ENCODE measurements around the gene MAP1B. TPM values are rescaled to one million over a fixed set of nuclear protein-coding genes. Genes with fewer than 3 reads are reported as not detected.

Gene MAP1B
- total RNA-seq, 1 experiment from 2014 or later, result 163 TPM

GRCh38 chr5:72224946-72225463 lies 117.7 kb downstream of the MAP1B start:
- CTCF ChIA-PET, result no interaction called here
- H4K20me1 ChIP-seq (ENCODE audit: insufficient read depth), result no peaks in the 10 kb centered on the region
- intact Hi-C loops (cut with micrococcal nuclease; ENCODE audit: unreplicated experiment), result no loop called here

GRCh38 chr5:72225741-72226140 lies 118.5 kb downstream of the MAP1B start:
- Histone ChIP-seq H4K20me1 (ENCODE audit: insufficient read depth) (no peaks in the 10 kb centered on the region), H3K27ac (no peak overlapping the region), H3K9me2 (ENCODE audit: insufficient read depth) (no peaks in the 10 kb centered on the region), H3K4me1 (replicated peaks; ENCODE audit: insufficient read depth) (no peaks in the 10 kb centered on the region), H3K4me3 (no peak overlapping the region), H3K36me3 (ENCODE audit: low read depth) (peaks cover 33% of the 10 kb centered on the region), H3K79me2 (ENCODE audit: low read depth) (no peaks in the 10 kb centered on the region), H3K9me3 (ENCODE audit: insufficient read depth, low read depth) (no peaks in the 10 kb centered on the region), H2AFZ (no peak overlapping the region), H3K27me3 (ENCODE audit: insufficient read depth, low read depth) (no peaks in the 10 kb centered on the region), H3K4me2 (no peak overlapping the region), H3F3A (ENCODE audit: insufficient read depth, low read depth) (no peaks in the 10 kb centered on the region)
- no peak for TF ChIP-seq EZH2 (IDR thresholded peaks at IDR 0.05; ENCODE audit: low read depth)
- TF ChIP-seq, protein P1, sequence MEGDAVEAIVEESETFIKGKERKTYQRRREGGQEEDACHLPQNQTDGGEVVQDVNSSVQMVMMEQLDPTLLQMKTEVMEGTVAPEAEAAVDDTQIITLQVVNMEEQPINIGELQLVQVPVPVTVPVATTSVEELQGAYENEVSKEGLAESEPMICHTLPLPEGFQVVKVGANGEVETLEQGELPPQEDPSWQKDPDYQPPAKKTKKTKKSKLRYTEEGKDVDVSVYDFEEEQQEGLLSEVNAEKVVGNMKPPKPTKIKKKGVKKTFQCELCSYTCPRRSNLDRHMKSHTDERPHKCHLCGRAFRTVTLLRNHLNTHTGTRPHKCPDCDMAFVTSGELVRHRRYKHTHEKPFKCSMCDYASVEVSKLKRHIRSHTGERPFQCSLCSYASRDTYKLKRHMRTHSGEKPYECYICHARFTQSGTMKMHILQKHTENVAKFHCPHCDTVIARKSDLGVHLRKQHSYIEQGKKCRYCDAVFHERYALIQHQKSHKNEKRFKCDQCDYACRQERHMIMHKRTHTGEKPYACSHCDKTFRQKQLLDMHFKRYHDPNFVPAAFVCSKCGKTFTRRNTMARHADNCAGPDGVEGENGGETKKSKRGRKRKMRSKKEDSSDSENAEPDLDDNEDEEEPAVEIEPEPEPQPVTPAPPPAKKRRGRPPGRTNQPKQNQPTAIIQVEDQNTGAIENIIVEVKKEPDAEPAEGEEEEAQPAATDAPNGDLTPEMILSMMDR (conservative IDR thresholded peaks at IDR 0.05), result no peak
- BruUV-seq (replicated peaks), result no TSS peak
- intact Hi-C loops (cut with micrococcal nuclease; ENCODE audit: unreplicated experiment), result no loop called here
- no peak for DNase-seq
- ChIA-PET CTCF (no interaction called here), POLR2A (ENCODE audit: unreplicated experiment) (no interaction called here)

More at GRCh38 chr5:72224946-72225463, 117.7 kb downstream of the MAP1B start:
- POLR2A ChIA-PET (ENCODE audit: unreplicated experiment), result no interaction called here
- H3K36me3 ChIP-seq (ENCODE audit: low read depth), result peaks cover 31% of the 10 kb centered on the region
- H3K79me2 ChIP-seq (ENCODE audit: low read depth), result no peaks in the 10 kb centered on the region
- no peak overlapping the region for H3K4me3 ChIP-seq
- no TSS peak for BruUV-seq (replicated peaks)
- no peak overlapping the region for H3K27ac ChIP-seq
- no peaks in the 10 kb centered on the region for H3F3A ChIP-seq (ENCODE audit: insufficient read depth, low read depth)
- no peak for TF ChIP-seq EZH2 (IDR thresholded peaks at IDR 0.05; ENCODE audit: low read depth)
- TF ChIP-seq, protein P1 (conservative IDR thresholded peaks at IDR 0.05), result no peak
- no peaks in the 10 kb centered on the region for H3K4me1 ChIP-seq (replicated peaks; ENCODE audit: insufficient read depth)
- no peaks in the 10 kb centered on the region for H3K27me3 ChIP-seq (ENCODE audit: insufficient read depth, low read depth)
- H3K9me2 ChIP-seq (ENCODE audit: insufficient read depth), result no peaks in the 10 kb centered on the region
- H2AFZ ChIP-seq, result no peak overlapping the region
- H3K4me2 ChIP-seq, result no peak overlapping the region
- H3K9me3 ChIP-seq (ENCODE audit: insufficient read depth, low read depth), result no peaks in the 10 kb centered on the region
- no peak for DNase-seq

- H3K9me2 ChIP-seq (ENCODE audit: insufficient read depth), result no peaks in the 10 kb centered on the region
- intact Hi-C loops (cut with micrococcal nuclease; ENCODE audit: unreplicated experiment), result no loop called here
- ChIA-PET CTCF (no interaction called here), POLR2A (ENCODE audit: unreplicated experiment) (no interaction called here)
- no peak for TF ChIP-seq EZH2 (IDR thresholded peaks at IDR 0.05; ENCODE audit: low read depth)
- TF ChIP-seq, protein P1 (conservative IDR thresholded peaks at IDR 0.05), result no peak
- H3K27me3 ChIP-seq (ENCODE audit: insufficient read depth, low read depth), result no peaks in the 10 kb centered on the region
- H3K79me2 ChIP-seq (ENCODE audit: low read depth), result no peaks in the 10 kb centered on the region
- H3K9me3 ChIP-seq (ENCODE audit: insufficient read depth, low read depth), result no peaks in the 10 kb centered on the region
- no peak overlapping the region for H3K27ac ChIP-seq
- no TSS peak for BruUV-seq (replicated peaks)
- peaks cover 39% of the 10 kb centered on the region for H3K36me3 ChIP-seq (ENCODE audit: low read depth)
- H3K4me1 ChIP-seq (replicated peaks; ENCODE audit: insufficient read depth), result peaks cover 6% of the 10 kb centered on the region
- H3K4me2 ChIP-seq, result no peak overlapping the region
- H2AFZ ChIP-seq, result no peak overlapping the region
- DNase-seq, result no peak
- no peaks in the 10 kb centered on the region for H4K20me1 ChIP-seq (ENCODE audit: insufficient read depth)
- no peaks in the 10 kb centered on the region for H3F3A ChIP-seq (ENCODE audit: insufficient read depth, low read depth)
- no peak overlapping the region for H3K4me3 ChIP-seq
Measured at GRCh38 chr5:72226950-72227349, 119.7 kb downstream of the MAP1B start.
